H1 (cell line): ENCODE data around the gene SEZ6L.

ENCODE experiments used
- EP300 ChIP-seq, 2 experiments: IDR thresholded peaks; 1 replicate in 1 of 2; 2 replicates in 1 of 2; pipeline ENCODE4 v1.6.1; 2011 to 2012; ENCODE audit warnings: low read depth in 2 of 2, low read length in 2 of 2, mild to moderate bottlenecking in 2 of 2, borderline replicate concordance in 1 of 2, inconsistent platforms in 1 of 2, moderate library complexity in 1 of 2
- HDAC2 ChIP-seq, 2 experiments: fragments of 300-600 bp in 1 of 2; sonication (generic) in 1 of 2; IDR thresholded peaks; 2 replicates each; pipeline ENCODE4 v1.6.1; 2011 to 2012; ENCODE audit warnings: low read depth in 2 of 2, low read length in 2 of 2, mild to moderate bottlenecking in 2 of 2, moderate library complexity in 2 of 2, borderline replicate concordance in 1 of 2, inconsistent platforms in 1 of 2
- PHF8 ChIP-seq: fragments of 200-600 bp; sonication (generic); conservative IDR thresholded peaks from 2 replicates; pipeline ENCODE4 v1.7.1; 2012; ENCODE audit warnings: low read depth, mild to moderate bottlenecking, inconsistent platforms, low read length, moderate library complexity
- POLR2A ChIP-seq, 2 experiments: IDR thresholded peaks; 1 replicate in 1 of 2; 2 replicates in 1 of 2; pipeline ENCODE4 v1.6.1; 2011; ENCODE audit warnings: low read depth in 2 of 2, low read length in 2 of 2, mild to moderate bottlenecking in 2 of 2; ENCODE audit errors: control extremely low read depth in 1 of 2
- TAF7 ChIP-seq: optimal IDR thresholded peaks from 2 replicates; pipeline ENCODE3; 2011; ENCODE audit warnings: low read depth, mild to moderate bottlenecking, inconsistent platforms, low read length, moderate library complexity, borderline replicate concordance
- YY1 ChIP-seq: IDR thresholded peaks from 2 replicates; pipeline ENCODE4 v1.6.1; 2011; ENCODE audit warnings: low read depth, mild to moderate bottlenecking, low read length
- TF ChIP-seq, protein P1 (sequence below), 3 experiments: IDR thresholded peaks; 1 replicate in 2 of 3; 2 replicates in 1 of 3; pipeline versions ENCODE4 v1.5.1 to v1.6.1; 2011; ENCODE audit warnings: low read length in 3 of 3, mild to moderate bottlenecking in 3 of 3, inconsistent platforms in 2 of 3, low read depth in 1 of 3, moderate library complexity in 1 of 3; ENCODE audit not compliant: insufficient read depth in 1 of 3; ENCODE audit errors: control extremely low read depth in 1 of 3
- TF ChIP-seq, protein P2 (sequence below): IDR thresholded peaks from 2 replicates; pipeline ENCODE4 v1.6.1; 2012; ENCODE audit warnings: inconsistent platforms
- TF ChIP-seq, protein P3 (sequence below): IDR thresholded peaks from 2 replicates; pipeline ENCODE4 v1.6.1; 2011; ENCODE audit warnings: low read length, improper control_type of control experiment

DNA sequence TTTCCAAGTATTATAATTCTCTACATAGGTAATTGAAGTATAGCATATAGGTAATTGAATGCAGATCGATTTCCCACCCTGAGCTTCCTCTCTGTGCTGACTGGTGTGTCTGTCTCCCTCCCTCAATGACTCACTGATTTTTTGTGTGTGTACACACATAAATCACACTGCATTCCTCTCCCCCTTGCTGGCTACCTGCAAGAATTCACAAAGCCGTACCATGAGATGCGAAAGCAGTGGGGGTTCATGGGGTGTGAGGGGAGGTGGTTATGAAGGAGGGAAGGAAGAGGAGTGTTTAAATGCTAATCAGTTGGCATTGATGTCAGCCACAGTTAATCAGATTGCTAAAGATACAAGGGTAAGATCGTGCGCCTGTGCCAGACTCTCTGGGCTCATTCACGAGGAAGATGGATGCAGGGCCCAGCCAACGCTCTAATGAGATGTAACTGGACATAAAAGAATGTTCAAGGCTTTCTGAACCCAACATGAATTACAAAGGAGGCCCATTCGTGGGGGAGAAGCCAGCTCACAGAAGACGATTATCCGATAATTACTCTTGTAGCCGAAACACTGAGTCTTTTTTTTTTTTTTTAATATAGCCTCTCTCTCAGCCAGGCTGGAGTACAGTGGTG lies 107.4 kb downstream of the SEZ6L start:
- TF ChIP-seq, protein P1, sequence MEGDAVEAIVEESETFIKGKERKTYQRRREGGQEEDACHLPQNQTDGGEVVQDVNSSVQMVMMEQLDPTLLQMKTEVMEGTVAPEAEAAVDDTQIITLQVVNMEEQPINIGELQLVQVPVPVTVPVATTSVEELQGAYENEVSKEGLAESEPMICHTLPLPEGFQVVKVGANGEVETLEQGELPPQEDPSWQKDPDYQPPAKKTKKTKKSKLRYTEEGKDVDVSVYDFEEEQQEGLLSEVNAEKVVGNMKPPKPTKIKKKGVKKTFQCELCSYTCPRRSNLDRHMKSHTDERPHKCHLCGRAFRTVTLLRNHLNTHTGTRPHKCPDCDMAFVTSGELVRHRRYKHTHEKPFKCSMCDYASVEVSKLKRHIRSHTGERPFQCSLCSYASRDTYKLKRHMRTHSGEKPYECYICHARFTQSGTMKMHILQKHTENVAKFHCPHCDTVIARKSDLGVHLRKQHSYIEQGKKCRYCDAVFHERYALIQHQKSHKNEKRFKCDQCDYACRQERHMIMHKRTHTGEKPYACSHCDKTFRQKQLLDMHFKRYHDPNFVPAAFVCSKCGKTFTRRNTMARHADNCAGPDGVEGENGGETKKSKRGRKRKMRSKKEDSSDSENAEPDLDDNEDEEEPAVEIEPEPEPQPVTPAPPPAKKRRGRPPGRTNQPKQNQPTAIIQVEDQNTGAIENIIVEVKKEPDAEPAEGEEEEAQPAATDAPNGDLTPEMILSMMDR (IDR thresholded peaks at IDR 0.05; ENCODE audit: control extremely low read depth in 1 of 3, insufficient read depth in 1 of 3, low read depth in 1 of 3, low read length in 3 of 3): no peak
- TF ChIP-seq YY1 (no peak), TAF7 (no peak), POLR2A (IDR thresholded peaks at IDR 0.05; ENCODE audit: control extremely low read depth in 1 of 2, low read depth in 2 of 2, low read length in 2 of 2) (no peak), EP300 (IDR thresholded peaks at IDR 0.05; ENCODE audit: borderline replicate concordance in 1 of 2, low read depth in 2 of 2, low read length in 2 of 2) (no peak), PHF8 (no peak), HDAC2 (IDR thresholded peaks at IDR 0.05; ENCODE audit: borderline replicate concordance in 1 of 2, low read depth in 2 of 2, low read length in 2 of 2) (no peak)
- TF ChIP-seq, protein P2, sequence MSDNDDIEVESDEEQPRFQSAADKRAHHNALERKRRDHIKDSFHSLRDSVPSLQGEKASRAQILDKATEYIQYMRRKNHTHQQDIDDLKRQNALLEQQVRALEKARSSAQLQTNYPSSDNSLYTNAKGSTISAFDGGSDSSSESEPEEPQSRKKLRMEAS: no peak
- TF ChIP-seq, protein P3, sequence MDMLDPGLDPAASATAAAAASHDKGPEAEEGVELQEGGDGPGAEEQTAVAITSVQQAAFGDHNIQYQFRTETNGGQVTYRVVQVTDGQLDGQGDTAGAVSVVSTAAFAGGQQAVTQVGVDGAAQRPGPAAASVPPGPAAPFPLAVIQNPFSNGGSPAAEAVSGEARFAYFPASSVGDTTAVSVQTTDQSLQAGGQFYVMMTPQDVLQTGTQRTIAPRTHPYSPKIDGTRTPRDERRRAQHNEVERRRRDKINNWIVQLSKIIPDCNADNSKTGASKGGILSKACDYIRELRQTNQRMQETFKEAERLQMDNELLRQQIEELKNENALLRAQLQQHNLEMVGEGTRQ: no peak
